ENCODE data around the gene ASXL1. TPM values are rescaled to one million over a fixed set of nuclear protein-coding genes. Genes with fewer than 3 reads are reported as not detected.
A peak's percentile ranks its signal among the peaks of the same experiment; 100 is the strongest.

The ASXL1 gene
- total and polyA plus RNA-seq, 9 of the 15 experiments (the other 6 are each of a cell fraction or from before 2014, with no cell fraction given): 6.5 to 65.3 (median 32.3) TPM

GRCh38 chr20:32333181-32333987 is 24.7 kb upstream of the ASXL1 start:
- Histone ChIP-seq H3K79me2 (ENCODE audit: control insufficient read depth, insufficient read depth, low read length) (no peaks in the 10 kb centered on the region), H3K9me3 (replicated peaks; ENCODE audit: control insufficient read depth, insufficient read depth, low read depth, low read length) (no peaks in the 10 kb centered on the region), H4K20me1 (replicated peaks; ENCODE audit: control insufficient read depth, insufficient read depth, low read length) (no peaks in the 10 kb centered on the region), H3K9ac (ENCODE audit: insufficient read depth in 1 of 2, low read depth in 2 of 2, low read length in 2 of 2) (peak overlapping the region in 1 of 2 experiments; percentile 41; a peak in 2 of 4 replicates), H3K4me3 (no peak overlapping the region), H3K4me2 (ENCODE audit: insufficient read depth, low read length) (0 out of 2 replicates have a peak overlapping the region, but pooled peaks have one; percentile 60), H3K9me1 (ENCODE audit: control insufficient read depth, insufficient read depth, low read length) (no peaks in the 10 kb centered on the region), H3K4me1 (replicated peaks in 1 of 2; ENCODE audit: control insufficient read depth in 2 of 2, insufficient read depth in 2 of 2, low read length in 2 of 2) (peaks cover 3 to 33% of the 10 kb centered on the region in 2 experiments), H3K27me3 (ENCODE audit: control insufficient read depth in 2 of 2, insufficient read depth in 2 of 2, low read length in 2 of 2) (no peaks in the 10 kb centered on the region), H2AFZ (ENCODE audit: low read depth, low read length) (peak overlapping the region; percentile 69), H3K36me3 (ENCODE audit: control insufficient read depth, insufficient read depth, low read length) (peaks cover 21% of the 10 kb centered on the region; the same call in 2 of the 3 replicates), H3K27ac (ENCODE audit: extremely low read depth, low read depth, low read length) (peak overlapping the region; percentile 78; the same call in 2 of the 3 replicates)
- DNase-seq (ENCODE audit: extremely low read depth in 1 of 4, low spot score in 3 of 4) (peak in 1 of 4 experiments; percentile 62), FAIRE-seq (peak; percentile 46), ATAC-seq (peak; percentile 38)
- POLR2A ChIA-PET: interaction anchor here (0.6 to 1.5 kb wide), 2 partner anchors 15 to 26 kb away, joined by 3 to 5 read pairs; no protein-coding TSS in a partner anchor
- CTCF ChIA-PET (ENCODE audit: low intra/inter-chr PET ratio): no interaction called here
- 6% methylated on average over 12 of the region's 12 CpGs for WGBS (ENCODE audit: insufficient coverage, low coverage, missing lambda C conversion rate)
- in situ Hi-C loops (cut with MboI) (loop anchor here (5.0 kb wide), 1 partner anchor 104 kb away; no protein-coding TSS in a partner anchor), intact Hi-C loops (cut with micrococcal nuclease) (loop anchor here (10.0 kb wide), 1 partner anchor 321 kb away; no protein-coding TSS in a partner anchor)
- BruUV-seq (replicated peaks): no TSS peak
- TF ChIP-seq TCF7L2 (IDR thresholded peaks at IDR 0.05; ENCODE audit: low read depth, low read length): no peak
- TF ChIP-seq C11orf30 (IDR thresholded peaks at IDR 0.05; ENCODE audit: low read depth): no peak
- TF ChIP-seq EGR1 (conservative IDR thresholded peaks at IDR 0.05): peak; percentile 57
- no peak for TF ChIP-seq U2AF1 (optimal IDR thresholded peaks at IDR 0.05; ENCODE audit: low read depth, low read length)
- TF ChIP-seq BRF1 (IDR thresholded peaks at IDR 0.05; ENCODE audit: borderline replicate concordance, extremely low read depth, insufficient read length): no peak
- no peak for TF ChIP-seq PML (IDR thresholded peaks at IDR 0.05; ENCODE audit: low read length)
- no peak for TF ChIP-seq CHD2 (IDR thresholded peaks at IDR 0.05; ENCODE audit: low read depth, low read length)
- TF ChIP-seq MCM7 (IDR thresholded peaks at IDR 0.05): no peak
- no peak for TF ChIP-seq ZFP1 (CRISPR knock-in tag; IDR thresholded peaks at IDR 0.05)
- TF ChIP-seq SMAD3 (CRISPR knock-in tag; conservative IDR thresholded peaks at IDR 0.05): no peak
- TF ChIP-seq, protein P1, sequence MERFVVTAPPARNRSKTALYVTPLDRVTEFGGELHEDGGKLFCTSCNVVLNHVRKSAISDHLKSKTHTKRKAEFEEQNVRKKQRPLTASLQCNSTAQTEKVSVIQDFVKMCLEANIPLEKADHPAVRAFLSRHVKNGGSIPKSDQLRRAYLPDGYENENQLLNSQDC (CRISPR knock-in tag; IDR thresholded peaks at IDR 0.05): no peak
- TF ChIP-seq KAT8 (IDR thresholded peaks at IDR 0.05; ENCODE audit: low read depth): no peak
- TF ChIP-seq, protein P2, sequence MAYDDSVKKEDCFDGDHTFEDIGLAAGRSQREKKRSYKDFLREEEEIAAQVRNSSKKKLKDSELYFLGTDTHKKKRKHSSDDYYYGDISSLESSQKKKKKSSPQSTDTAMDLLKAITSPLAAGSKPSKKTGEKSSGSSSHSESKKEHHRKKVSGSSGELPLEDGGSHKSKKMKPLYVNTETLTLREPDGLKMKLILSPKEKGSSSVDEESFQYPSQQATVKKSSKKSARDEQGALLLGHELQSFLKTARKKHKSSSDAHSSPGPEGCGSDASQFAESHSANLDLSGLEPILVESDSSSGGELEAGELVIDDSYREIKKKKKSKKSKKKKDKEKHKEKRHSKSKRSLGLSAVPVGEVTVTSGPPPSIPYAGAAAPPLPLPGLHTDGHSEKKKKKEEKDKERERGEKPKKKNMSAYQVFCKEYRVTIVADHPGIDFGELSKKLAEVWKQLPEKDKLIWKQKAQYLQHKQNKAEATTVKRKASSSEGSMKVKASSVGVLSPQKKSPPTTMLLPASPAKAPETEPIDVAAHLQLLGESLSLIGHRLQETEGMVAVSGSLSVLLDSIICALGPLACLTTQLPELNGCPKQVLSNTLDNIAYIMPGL (CRISPR knock-in tag; IDR thresholded peaks at IDR 0.05): no peak
- no peak for TF ChIP-seq BCLAF1 (IDR thresholded peaks at IDR 0.05; ENCODE audit: borderline replicate concordance in 1 of 2, control insufficient read depth in 1 of 2, low read depth in 2 of 2, low read length in 1 of 2)
- TF ChIP-seq CREM (IDR thresholded peaks at IDR 0.05; ENCODE audit: low read depth): peak; percentile 15; the same call in 1 of the 2 replicates
- no peak for TF ChIP-seq ZNF316 (IDR thresholded peaks at IDR 0.05)
- no peak for TF ChIP-seq HDAC8 (tag; IDR thresholded peaks at IDR 0.05)
- no peak for TF ChIP-seq SNIP1 (IDR thresholded peaks at IDR 0.05; ENCODE audit: low read depth)
